HFFc6 (cell line): Measurements from ENCODE around the gene SSRP1. TPM values are rescaled to one million over a fixed set of nuclear protein-coding genes. Genes with fewer than 3 reads are reported as not detected.

Experiments
- DNase-seq: peaks from one replicate; pipeline ENCODE4 v3.0.0-alpha.2; 2018
- H3K27ac Mint-ChIP-seq: 2 replicates; pipeline ENCODE4 v1.8.0; 2020; ENCODE audit warnings: mild to moderate bottlenecking, mixed read lengths
- H3K27me3 Mint-ChIP-seq: 2 replicates; pipeline ENCODE4 v1.8.0; 2021; ENCODE audit warnings: mild to moderate bottlenecking, moderate library complexity, mixed read lengths; ENCODE audit not compliant: insufficient read depth
- H3K36me3 Mint-ChIP-seq: 2 replicates; pipeline ENCODE4 v1.8.0; 2021; ENCODE audit warnings: low read depth, mixed read lengths
- H3K4me1 Mint-ChIP-seq: 2 replicates; pipeline ENCODE4 v1.8.0; 2020; ENCODE audit warnings: low read depth, mixed read lengths
- H3K4me3 Mint-ChIP-seq: 2 replicates; pipeline ENCODE4 v1.8.0; 2020; ENCODE audit warnings: mild to moderate bottlenecking, moderate library complexity, mixed read lengths
- H3K9me3 Mint-ChIP-seq: 2 replicates; pipeline ENCODE4 v1.8.0; 2020; ENCODE audit warnings: mild to moderate bottlenecking, mixed read lengths
- total RNA-seq, 6 experiments: library from RNA; stranded (reverse); fragmentation: NEBNext Ultra II Directional; extraction: Animal tissue kit (Norgen Biotek cat#: 25700); gene quantifications; 2 replicates in 1 of 6; 3 replicates in 5 of 6; pipeline ENCODE4 v1.2.3, GENCODE V29; 2021
- TF ChIP-seq, protein P1 (sequence below): fragments of 200-600 bp; sonication (generic); IDR thresholded peaks from 2 replicates; pipeline ENCODE4 v1.5.0; 2021; ENCODE audit warnings: antibody characterized with exemption, mild to moderate bottlenecking

SSRP1 gene
- total RNA-seq, 6 experiments from 2014 or later, result 84.0 to 141 (median 133) TPM

DNA sequence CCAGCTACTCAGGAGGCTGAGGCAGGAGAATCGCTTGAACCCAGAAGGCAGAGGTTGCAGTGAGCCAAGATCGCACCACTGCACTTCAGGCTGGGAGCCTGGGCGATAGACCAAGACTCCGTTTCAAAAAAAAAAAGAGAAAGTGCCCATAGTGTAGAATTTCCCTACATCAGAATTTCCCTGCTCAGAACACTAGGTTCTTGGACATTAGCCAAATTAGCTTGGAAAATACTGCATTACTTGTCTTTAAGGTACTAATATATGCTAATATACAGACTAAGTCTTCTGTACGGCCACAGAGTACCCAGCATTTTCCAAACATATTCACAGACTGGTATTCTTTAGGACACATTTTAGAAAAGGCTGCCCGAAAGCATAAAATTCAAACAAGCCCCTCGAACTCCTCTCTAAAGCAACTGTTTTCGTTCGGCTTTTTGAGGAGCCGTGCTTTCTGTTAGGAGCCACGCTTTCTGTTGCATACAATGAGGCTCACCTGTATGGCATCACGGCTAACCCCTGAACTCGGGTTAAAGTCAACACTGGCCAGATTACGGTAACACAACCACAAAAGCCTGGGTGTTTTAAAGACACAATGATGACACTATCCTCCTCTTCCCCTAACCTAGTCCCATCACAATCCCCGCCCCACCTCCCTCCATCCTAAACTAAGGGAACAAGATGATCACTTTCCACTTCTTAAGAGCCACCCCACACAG lies 29.4 kb downstream of the SSRP1 start:
- peak overlapping the region; percentile 16; the same call in 1 of the 2 replicates for H3K27ac Mint-ChIP-seq

DNA sequence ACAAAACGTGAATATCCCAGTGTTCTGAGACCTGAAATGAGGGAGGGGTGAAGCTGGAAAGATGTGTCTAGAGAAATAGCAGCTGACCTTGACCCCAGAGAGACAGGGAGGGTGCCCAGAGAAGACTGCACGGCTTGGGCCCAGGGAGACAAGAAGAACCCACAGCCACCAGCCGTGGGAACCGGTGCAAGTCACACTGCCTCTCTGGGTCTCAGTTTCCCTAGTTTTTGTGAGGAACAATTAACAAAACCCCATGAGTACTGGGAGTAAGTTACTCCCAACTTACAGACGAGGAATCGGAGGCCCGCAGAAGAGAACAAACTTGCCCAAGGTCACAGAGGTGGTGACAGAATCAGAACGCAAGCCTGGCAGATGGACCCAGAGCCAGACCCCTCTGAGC lies 30.2 kb downstream of the SSRP1 start:
- no peak for DNase-seq
- H3K9me3 Mint-ChIP-seq, result no peaks in the 10 kb centered on the region
- TF ChIP-seq, protein P1, sequence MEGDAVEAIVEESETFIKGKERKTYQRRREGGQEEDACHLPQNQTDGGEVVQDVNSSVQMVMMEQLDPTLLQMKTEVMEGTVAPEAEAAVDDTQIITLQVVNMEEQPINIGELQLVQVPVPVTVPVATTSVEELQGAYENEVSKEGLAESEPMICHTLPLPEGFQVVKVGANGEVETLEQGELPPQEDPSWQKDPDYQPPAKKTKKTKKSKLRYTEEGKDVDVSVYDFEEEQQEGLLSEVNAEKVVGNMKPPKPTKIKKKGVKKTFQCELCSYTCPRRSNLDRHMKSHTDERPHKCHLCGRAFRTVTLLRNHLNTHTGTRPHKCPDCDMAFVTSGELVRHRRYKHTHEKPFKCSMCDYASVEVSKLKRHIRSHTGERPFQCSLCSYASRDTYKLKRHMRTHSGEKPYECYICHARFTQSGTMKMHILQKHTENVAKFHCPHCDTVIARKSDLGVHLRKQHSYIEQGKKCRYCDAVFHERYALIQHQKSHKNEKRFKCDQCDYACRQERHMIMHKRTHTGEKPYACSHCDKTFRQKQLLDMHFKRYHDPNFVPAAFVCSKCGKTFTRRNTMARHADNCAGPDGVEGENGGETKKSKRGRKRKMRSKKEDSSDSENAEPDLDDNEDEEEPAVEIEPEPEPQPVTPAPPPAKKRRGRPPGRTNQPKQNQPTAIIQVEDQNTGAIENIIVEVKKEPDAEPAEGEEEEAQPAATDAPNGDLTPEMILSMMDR, result no peak
- peaks cover 67% of the 10 kb centered on the region for H3K4me1 Mint-ChIP-seq
- H3K27ac Mint-ChIP-seq, result no peak overlapping the region
- H3K27me3 Mint-ChIP-seq, result peaks cover 3% of the 10 kb centered on the region
- no peak overlapping the region for H3K4me3 Mint-ChIP-seq
- H3K36me3 Mint-ChIP-seq, result peaks cover 61% of the 10 kb centered on the region

More for the DNA sequence above, 29.4 kb downstream of the SSRP1 start:
- H3K36me3 Mint-ChIP-seq, result peaks cover 53% of the 10 kb centered on the region
- no peak for DNase-seq
- H3K4me3 Mint-ChIP-seq, result no peak overlapping the region; the same call in 1 of the 2 replicates
- H3K27me3 Mint-ChIP-seq, result peaks cover 3% of the 10 kb centered on the region
- H3K9me3 Mint-ChIP-seq, result no peaks in the 10 kb centered on the region
- peaks cover 72% of the 10 kb centered on the region for H3K4me1 Mint-ChIP-seq
- TF ChIP-seq, protein P1, result no peak

DNA sequence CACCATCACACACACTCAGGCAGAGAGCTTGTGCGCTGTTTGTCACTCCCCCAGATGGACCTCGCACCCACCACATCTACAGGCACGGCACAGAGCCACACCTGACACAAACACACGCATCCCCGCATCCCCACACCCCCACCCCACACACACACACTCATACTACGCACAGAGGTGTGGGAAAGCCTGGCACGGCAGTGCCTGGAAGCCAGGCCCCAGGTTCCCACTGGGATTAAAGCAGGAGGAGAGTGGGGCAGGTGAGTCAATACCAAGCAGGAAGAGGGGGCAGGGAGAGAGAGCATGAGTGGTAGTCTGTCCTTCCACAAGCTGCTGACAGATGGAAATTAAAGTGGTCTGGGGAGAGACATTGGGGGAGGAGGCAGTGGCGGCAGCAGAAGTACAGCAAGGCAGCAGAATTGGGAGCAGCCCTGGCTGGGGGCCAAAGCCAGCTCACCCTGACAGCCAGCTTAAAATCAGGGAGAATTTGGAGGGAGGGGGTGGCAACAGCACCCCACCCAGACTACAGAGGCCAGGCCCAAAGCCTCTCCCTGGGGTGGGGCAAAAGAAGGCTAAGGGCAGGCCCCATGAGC lies 31.6 kb downstream of the SSRP1 start:
- H3K27ac Mint-ChIP-seq, result peak overlapping the region; percentile 78
- no peaks in the 10 kb centered on the region for H3K9me3 Mint-ChIP-seq
- H3K4me3 Mint-ChIP-seq, result peak overlapping the region; percentile 68; the same call in 1 of the 2 replicates
- H3K27me3 Mint-ChIP-seq, result peaks cover 5% of the 10 kb centered on the region
- TF ChIP-seq, protein P1, result no peak
- no peak for DNase-seq
- H3K36me3 Mint-ChIP-seq, result peaks cover 60% of the 10 kb centered on the region
- H3K4me1 Mint-ChIP-seq, result peaks cover 53% of the 10 kb centered on the region

- no peaks in the 10 kb centered on the region for H3K9me3 Mint-ChIP-seq
- DNase-seq, result no peak
- peaks cover 61% of the 10 kb centered on the region for H3K36me3 Mint-ChIP-seq
- peaks cover 5% of the 10 kb centered on the region for H3K27me3 Mint-ChIP-seq
- TF ChIP-seq, protein P1, result no peak
- H3K4me1 Mint-ChIP-seq, result peaks cover 46% of the 10 kb centered on the region
- peak overlapping the region; percentile 78 for H3K27ac Mint-ChIP-seq
- H3K4me3 Mint-ChIP-seq, result no peak overlapping the region
Observed at GRCh38 chr11:57303280-57303989, 32.3 kb downstream of the SSRP1 start.

DNA sequence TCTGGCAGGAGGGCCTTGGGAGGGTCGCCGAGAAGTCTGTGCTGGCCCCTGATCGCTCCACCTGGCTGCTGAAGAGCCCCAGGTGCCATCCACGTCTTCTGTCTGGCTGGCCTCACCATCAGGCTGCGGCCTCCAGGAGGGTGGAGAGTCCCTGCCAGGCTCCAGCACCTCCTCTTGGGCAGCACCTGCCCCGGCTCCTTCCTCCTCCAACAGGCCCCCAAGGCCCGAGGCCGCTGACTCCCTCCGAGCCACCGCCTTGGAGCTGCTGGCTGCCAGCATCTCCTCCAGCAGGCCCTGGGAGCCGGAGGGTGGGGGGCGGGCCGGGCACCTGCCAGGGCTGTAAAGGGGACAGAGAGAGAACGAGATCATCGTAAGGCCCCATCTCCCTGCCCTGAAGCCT lies 33.2 kb downstream of the SSRP1 start:
- peaks cover 63% of the 10 kb centered on the region for H3K36me3 Mint-ChIP-seq
- no peak for DNase-seq
- H3K9me3 Mint-ChIP-seq, result no peaks in the 10 kb centered on the region
- peaks cover 5% of the 10 kb centered on the region for H3K27me3 Mint-ChIP-seq
- peaks cover 37% of the 10 kb centered on the region for H3K4me1 Mint-ChIP-seq
- TF ChIP-seq, protein P1, result no peak
- no peak overlapping the region for H3K27ac Mint-ChIP-seq
- H3K4me3 Mint-ChIP-seq, result no peak overlapping the region
